ENCODE data around the gene NIT1. TPM values are rescaled to one million over a fixed set of nuclear protein-coding genes. Genes with fewer than 3 reads are reported as not detected.

Gene NIT1
- total RNA-seq, 1 donor from 2014 or later: 47.5 TPM

DNA sequence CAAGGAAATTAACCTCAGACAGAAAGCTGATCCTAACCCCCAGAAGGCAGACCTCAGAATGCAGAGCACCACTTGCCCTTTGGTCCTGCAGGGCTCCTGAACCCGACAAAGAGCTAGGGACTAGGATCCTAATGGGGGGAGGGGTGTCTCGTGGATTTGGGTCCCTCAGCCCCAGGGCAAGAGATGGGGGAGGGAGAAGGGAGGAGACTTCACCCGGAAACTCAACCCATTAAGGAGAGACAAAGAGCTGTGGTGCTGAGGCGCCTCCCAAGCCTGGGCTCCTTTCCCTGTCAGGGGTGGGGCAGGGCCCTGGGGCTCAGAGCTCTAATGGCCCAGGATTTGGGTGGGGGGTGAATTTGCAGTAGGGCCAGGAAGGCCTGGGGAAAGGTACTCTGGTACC, 31.4 kb upstream of the NIT1 start:
- H3K4me1 Mint-ChIP-seq (ENCODE audit: unreplicated experiment): peaks cover 14% of the 10 kb centered on the region
- peaks cover 4% of the 10 kb centered on the region for H3K36me3 Mint-ChIP-seq
- peak overlapping the region; percentile 97 for H3K27ac Mint-ChIP-seq
- H3K4me3 Mint-ChIP-seq: peak overlapping the region; percentile 88
- no peaks in the 10 kb centered on the region for H3K27me3 Mint-ChIP-seq
- DNase-seq (ENCODE audit: extremely low spot score, unreplicated experiment): no peak
- TF ChIP-seq, protein P1, sequence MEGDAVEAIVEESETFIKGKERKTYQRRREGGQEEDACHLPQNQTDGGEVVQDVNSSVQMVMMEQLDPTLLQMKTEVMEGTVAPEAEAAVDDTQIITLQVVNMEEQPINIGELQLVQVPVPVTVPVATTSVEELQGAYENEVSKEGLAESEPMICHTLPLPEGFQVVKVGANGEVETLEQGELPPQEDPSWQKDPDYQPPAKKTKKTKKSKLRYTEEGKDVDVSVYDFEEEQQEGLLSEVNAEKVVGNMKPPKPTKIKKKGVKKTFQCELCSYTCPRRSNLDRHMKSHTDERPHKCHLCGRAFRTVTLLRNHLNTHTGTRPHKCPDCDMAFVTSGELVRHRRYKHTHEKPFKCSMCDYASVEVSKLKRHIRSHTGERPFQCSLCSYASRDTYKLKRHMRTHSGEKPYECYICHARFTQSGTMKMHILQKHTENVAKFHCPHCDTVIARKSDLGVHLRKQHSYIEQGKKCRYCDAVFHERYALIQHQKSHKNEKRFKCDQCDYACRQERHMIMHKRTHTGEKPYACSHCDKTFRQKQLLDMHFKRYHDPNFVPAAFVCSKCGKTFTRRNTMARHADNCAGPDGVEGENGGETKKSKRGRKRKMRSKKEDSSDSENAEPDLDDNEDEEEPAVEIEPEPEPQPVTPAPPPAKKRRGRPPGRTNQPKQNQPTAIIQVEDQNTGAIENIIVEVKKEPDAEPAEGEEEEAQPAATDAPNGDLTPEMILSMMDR (conservative IDR thresholded peaks at IDR 0.05): no peak
- no peaks in the 10 kb centered on the region for H3K9me3 Mint-ChIP-seq

DNA sequence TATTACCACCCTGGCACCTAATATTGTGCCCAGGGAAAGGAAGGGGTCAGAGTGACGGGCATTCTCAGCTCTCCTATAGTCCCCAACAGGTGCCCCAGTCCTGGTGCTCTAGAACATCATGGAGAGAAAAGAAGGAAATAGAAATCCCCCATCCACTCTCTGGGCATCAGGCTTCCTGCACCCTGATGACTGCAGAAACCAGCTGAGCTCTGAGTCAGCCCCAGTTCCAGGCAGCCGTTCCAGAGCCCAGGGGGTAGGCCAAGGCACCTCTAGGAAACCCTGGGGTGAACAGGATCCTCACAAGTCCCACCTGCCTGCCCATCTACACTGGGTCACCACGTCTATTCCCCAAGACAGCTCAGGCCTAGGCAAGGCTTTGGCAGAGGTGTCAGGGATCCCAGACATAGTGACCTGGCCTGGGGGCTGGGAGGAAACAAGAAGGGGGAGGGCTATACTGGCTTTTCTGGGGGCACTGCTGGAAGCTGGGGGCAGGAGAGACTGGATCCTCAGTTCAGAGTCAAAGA, 29.3 kb upstream of the NIT1 start:
- Mint-ChIP-seq H3K4me3 (peak overlapping the region; percentile 88), H3K36me3 (peaks cover 4% of the 10 kb centered on the region), H3K4me1 (ENCODE audit: unreplicated experiment) (peaks cover 9% of the 10 kb centered on the region), H3K27me3 (no peaks in the 10 kb centered on the region), H3K9me3 (no peaks in the 10 kb centered on the region), H3K27ac (peak overlapping the region; percentile 97)
- TF ChIP-seq, protein P1 (conservative IDR thresholded peaks at IDR 0.05): no peak
- DNase-seq (ENCODE audit: extremely low spot score, unreplicated experiment): no peak

DNA sequence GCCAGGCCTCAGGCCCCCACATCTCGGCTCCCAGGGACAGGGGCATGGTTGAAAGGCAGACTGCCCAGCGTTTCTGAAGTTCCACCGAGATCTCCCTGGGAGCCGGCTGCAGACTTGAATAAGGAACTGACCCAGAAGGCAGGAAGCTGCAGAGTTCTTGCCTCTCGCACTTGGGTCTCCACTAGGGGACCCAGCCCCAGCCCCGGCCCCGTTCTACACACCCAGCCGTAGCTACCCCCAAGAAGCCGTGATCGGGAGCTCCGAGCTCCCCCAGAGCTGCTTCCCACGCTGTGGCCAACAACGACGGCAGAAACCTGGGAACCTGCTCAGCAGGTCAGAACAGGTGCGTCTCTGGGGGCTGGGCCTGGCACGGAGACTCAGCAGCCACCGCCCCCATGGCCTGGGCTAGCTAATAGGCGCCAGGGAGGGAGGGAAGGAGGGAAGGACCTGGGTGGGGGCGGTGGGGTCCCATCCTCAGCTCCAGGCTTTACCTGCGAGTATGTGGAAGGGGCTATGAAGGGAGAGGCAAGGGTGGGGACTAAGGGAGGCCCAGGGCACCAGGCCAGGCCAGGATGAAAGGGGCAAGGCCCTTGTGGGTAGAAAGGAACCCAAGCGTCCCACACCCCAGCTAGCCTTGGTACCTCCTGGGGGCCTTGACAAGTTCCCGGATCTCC, 28.5 kb upstream of the NIT1 start, which contains the start of gene NECTIN4:
NECTIN4 (minus strand) TSS at position 308 of the 674 bp plus-strand sequence; CDS start at position 46, 262 bp downstream.
- H3K27ac Mint-ChIP-seq: peak within 1 kb of the TSS; percentile 97
- no peaks in the 10 kb centered on the region for H3K27me3 Mint-ChIP-seq
- peak within 1 kb of the TSS; percentile 88 for H3K4me3 Mint-ChIP-seq
- peaks cover 4% of the 10 kb centered on the region for H3K36me3 Mint-ChIP-seq
- H3K4me1 Mint-ChIP-seq (ENCODE audit: unreplicated experiment): peaks cover 2% of the 10 kb centered on the region
- DNase-seq (ENCODE audit: extremely low spot score, unreplicated experiment): no peak
- no peaks in the 10 kb centered on the region for H3K9me3 Mint-ChIP-seq
- TF ChIP-seq, protein P1 (conservative IDR thresholded peaks at IDR 0.05): no peak

DNA sequence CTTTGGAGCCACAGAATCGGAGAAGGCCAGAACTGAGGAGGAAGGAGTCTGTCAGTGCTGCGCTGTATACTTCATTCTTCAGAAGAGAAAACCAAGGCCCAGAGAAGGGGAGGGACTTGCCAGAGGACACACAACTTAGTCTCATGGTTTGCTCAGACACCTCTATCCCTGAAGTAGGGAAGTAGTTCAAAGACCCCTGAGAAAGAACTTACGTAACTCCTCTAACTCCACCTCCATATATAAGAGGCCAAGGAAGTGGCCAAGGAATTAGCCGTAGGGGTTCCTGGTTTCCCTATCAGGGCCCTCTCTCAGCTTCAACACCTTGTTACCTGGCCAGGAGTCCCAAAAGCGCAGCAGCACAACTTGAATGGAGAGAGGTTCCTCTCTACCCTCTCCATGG, 28.0 kb upstream of the NIT1 start:
- no peaks in the 10 kb centered on the region for H3K9me3 Mint-ChIP-seq
- peaks cover 4% of the 10 kb centered on the region for H3K36me3 Mint-ChIP-seq
- H3K4me1 Mint-ChIP-seq (ENCODE audit: unreplicated experiment): no peaks in the 10 kb centered on the region
- peak overlapping the region; percentile 97 for H3K27ac Mint-ChIP-seq
- H3K4me3 Mint-ChIP-seq: peak overlapping the region; percentile 88
- H3K27me3 Mint-ChIP-seq: no peaks in the 10 kb centered on the region
- TF ChIP-seq, protein P1 (conservative IDR thresholded peaks at IDR 0.05): no peak
- DNase-seq (ENCODE audit: extremely low spot score, unreplicated experiment): no peak

DNA sequence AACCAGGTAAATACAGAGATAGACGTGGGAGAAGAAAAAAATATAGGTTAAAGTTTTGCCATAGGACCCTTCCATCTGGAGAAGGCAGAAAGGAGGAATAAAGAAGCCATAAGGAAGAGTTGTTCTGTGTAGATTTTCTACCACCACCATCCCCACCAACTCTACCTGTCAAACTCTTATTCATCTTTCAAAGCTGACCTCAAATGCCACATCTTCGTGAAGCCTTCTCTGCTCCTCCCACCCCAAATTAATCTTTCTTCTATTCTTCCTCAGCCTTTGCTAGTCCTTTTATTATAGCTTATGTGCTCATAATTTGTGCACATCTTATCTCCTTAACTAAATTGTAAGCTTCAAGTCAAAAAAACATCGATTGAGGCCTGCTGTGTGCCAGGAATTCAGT, 27.3 kb upstream of the NIT1 start:
- Mint-ChIP-seq H3K4me3 (peak overlapping the region; percentile 88), H3K27me3 (no peaks in the 10 kb centered on the region), H3K9me3 (no peaks in the 10 kb centered on the region), H3K36me3 (peaks cover 4% of the 10 kb centered on the region), H3K4me1 (ENCODE audit: unreplicated experiment) (no peaks in the 10 kb centered on the region), H3K27ac (peak overlapping the region; percentile 97)
- TF ChIP-seq, protein P1 (conservative IDR thresholded peaks at IDR 0.05): no peak
- DNase-seq (ENCODE audit: extremely low spot score, unreplicated experiment): no peak

All from type B pancreatic cell (in vitro differentiated cells).